HG03064 (cell line): Measurements from ENCODE around the gene PTPRN2.
"Not testable (repeated sequence)": the region's sequence is repeated elsewhere in the genome, so short reads cannot be mapped to it uniquely, and the experiment has no call there.

Experiments used
- ATAC-seq: cut with Tn5 transposase; IDR thresholded peaks from one replicate; pipeline ENCODE4 v1.9.1; 2021; ENCODE audit warnings: low read depth; ENCODE audit not compliant: unreplicated experiment

PTPRN2 gene

DNA sequence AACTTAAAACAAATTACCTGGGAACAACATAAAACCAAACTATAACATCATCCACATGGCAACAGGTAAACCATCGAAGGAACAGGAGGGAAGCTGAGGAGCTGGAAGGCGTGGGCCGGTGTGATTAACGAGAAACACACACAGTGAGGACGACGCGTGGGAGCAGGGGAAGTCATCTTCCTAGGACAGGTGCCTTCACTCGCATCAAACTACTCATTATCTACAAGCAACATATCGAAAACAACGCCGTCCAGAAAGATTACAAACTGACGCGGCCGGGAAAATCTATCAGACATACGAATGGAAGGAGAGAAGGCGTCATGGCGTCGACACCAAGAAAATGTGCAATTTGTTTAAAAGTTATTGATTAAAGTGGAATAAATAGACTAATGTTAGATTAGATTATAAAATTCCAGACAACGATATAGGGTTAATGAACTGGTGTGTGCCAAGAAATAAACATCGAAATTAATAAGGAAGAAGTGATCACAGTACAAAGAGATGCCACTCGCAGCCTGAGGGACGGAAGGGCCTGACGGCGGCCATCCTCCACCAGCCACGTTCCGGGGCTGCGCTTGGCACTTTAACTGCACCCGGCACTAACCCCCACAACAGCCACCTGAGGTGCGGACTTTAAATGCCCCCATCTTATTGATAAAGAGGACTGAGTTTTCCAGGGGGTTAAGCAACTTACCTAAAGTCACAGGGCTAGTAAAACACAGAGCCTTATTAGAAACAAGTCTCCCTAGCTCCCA lies 669.1 kb downstream of the PTPRN2 start:
- ATAC-seq = no peak

DNA sequence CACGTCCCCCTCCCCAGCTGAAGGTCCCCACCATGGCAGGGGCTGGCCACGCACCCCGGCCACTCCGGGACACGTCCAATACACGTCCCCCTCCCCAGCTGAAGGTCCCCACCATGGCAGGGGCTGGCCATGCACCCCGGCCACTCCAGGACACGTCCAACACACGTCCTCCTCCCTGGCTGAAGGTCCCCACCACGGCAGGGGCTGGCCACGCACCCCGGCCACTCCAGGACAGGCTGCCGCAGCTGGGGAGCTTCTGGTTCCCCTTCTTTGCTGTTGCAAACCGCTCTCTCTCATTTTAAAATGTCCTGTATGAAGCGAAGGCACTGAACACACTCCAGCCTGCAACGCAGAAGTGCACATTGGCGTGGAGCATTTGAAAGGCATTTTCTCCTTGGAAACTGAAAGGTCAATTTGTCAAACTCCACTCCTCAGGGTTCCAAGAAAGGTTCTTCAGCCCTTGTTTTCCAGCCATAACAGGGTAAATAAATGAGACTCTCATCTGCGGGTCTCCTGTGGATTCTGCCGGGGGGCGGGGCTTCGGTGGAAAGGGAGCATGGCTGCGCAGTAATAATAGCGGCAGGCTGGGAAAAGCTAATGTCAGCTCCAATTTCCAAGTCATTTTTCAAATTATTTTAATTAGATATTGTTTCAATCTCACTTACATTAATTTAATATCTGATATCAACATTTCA lies 670.5 kb downstream of the PTPRN2 start:
- no peak for ATAC-seq

DNA sequence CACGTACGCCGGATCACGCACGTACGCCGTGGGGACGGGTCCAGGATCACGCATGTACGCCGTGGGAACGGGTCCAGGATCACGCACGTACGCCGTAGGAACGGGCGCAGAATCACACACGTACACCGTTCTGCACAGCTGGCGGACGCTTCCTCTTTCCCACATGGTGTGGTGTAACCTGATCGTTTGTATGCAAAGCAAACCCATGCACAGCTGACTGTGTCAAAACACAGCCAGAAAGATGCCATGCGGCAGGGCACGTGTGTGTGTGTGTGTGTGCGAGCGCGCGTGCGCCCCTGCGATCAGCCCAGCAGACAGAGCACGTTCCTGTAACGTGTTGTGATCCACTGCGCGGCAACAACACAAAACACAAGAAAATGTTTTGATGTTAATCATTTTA lies 677.2 kb downstream of the PTPRN2 start:
- ATAC-seq = no peak

DNA sequence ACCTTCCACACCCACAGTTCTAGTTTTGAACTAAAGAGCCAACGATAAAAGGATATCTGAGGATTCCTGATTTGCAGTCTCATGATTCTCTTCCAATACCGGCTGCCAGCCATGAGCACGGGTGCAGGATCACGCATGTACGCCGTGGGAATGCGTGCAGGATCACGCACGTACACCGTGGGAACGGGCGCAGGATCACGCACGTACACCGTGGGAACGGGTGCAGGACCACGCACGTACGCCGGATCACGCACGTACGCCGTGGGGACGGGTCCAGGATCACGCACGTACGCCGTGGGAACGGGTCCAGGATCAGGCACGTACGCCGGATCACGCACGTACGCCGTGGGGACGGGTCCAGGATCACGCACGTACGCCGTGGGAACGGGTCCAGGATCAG lies 677.6 kb downstream of the PTPRN2 start:
- ATAC-seq = not testable (repeated sequence)

DNA sequence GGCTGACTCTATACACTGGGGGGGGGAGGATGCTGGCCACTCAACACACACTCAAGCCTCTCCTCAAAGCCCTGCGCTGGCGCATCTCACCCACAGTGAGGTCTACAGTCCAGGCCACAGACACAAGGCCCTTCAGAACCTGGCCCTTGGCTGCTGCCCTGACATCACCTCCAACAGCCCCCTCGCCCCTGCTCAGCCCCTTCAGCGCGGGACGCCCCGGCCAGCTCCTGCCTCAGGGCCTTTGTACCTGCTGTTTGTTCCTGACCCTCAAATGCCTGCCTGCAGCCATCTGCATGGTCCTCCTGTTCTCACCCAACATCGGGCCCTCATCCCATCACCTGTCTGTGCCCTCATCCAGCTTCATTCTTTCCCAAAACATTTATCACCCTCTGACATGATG lies 678.3 kb downstream of the PTPRN2 start:
- ATAC-seq = no peak

DNA sequence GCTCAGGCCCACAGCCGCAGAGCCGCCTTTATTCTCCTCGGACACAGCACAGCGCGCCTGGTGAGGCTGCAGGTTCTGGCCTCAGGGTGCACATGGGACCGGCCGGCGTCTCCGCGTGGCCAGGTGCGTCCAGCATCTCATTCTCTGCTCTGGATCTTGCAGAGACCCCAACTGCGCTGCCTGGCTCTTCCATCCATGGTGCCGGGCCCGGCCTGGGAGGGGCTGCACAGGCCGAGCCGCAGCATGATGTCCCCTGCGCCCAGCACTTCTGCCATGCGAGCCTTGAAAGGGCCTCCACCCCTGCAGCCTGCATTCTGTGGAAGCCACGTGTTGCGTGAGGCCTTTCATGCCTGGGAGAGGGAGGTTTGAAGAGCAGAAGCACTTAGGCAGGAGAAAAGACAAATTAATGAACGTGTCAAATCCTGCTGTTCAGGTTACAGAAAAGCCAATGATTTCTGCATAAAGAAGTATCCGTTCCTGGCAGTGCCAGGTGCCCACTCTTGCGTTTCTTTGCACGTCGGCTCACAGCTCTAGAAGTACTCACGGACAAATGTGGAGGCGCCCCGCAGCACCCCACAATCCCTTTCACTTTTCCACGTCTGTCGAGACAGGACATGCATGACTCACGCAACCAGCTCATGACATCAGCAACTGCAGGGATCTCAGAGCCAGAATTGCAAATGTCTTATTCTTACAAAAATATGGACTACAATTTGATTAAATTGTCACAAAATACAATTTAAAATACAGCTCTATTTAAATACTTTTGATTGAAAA lies 679.4 kb downstream of the PTPRN2 start:
- ATAC-seq = no peak

DNA sequence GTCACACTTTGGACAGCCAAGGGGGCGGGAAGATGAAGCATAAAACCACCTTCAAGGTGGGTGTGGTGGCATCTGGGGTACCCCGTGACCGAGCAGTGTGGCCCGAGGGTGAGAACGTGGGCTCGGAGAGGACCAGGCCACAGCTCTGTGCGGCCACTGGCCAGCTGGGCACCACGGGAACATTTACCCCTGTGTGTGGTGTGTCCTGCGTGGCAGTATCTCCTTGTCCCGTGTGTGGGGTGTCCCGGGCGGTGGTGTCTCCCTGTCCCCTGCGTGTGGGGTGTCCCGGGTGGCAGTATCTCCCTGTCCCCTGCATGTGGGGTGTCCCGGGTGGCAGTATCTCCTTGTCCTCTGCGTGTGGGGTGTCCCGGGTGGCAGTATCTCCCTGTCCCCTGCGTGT lies 680.5 kb downstream of the PTPRN2 start:
- ATAC-seq = no peak

DNA sequence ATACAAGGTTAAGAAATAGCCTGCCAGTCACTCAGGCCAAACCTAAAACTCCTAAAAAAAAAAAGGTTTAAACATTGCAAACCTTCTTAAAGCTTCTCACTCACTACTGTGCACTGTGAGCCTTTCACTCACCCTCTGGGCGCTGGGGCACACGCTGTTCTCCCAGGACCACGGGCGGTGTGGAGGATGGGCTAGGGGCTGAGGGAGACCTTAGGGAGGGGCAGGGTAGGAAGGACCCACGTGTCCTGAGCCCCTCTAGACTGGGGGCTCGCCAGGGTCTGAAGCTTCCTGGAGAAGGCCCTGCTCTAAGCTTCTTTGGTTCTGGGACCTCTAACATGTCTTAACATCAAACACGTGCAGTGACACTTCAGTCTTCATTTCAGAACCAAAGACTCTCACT lies 681.0 kb downstream of the PTPRN2 start:
- ATAC-seq = no peak

DNA sequence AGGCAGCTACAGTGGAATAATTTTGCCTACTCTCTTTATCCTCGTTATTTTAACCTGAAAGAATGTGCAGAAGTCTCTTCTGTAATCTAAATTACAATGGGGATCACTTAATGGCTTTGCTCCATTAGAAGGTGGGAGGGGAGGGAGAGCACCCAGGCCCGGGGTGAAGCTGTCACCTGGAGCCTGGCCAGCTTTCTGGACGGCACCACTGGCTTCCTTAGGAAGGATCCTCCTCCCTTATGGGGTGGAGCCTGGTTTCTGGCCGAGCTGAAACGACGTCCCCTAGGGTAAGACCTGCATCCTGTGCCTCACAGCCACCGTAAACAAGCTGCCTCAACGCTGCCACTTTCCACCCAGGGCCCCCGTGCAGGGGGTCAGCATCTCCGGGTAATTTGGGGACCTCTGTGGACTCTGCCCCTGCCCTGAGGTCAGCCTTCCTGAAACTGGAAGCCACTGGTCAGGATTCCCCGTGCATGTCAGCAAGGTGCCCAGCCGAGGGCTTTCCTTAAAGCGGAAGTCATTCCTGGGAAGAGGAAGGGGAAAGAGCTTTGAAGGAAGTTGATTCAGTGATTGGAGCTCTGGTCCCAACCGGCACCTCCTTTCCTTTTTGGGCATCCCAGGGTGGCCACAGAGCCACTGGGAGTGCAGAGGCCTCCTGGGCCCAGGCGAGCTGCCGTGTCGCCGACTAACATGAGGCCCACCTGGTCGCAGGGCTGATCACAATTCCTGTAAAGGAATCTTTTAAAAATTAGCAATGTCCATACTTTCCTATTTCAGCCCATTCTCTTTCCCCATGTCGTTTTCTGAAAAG lies 681.8 kb downstream of the PTPRN2 start:
- ATAC-seq = no peak

DNA sequence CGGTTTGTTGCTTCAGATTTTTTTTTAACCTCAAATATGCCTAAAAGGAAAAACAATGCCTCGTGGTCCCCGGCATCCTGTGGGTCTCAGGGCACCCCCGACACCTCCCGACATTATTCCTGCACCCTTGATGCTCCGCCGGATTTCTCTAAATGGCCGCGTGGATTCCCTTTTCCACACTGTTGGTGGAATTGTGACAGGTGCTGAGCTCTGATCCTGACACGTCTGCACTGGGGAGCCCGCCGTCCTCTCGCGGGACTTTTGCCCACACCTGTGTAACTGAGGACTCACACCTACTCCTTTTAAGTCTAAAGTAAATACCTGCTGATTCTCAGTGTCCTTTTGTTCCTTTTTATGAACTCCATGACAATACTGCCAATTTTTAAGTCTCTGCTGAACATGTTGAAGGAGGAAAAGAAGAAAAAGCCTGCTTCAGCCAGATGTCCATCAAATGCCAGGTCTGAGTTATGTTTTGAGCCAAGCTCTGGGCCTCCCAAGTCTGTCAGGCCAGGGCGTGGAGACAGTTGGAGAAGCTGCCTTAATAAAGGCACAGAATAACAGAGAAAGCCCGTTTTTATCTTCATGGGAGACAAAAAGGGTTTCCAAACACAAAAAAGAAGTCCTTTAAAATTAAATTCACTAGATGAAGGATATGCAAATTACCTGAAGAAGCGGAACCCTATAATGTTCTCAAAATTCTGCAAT lies 682.6 kb downstream of the PTPRN2 start:
- ATAC-seq = no peak

DNA sequence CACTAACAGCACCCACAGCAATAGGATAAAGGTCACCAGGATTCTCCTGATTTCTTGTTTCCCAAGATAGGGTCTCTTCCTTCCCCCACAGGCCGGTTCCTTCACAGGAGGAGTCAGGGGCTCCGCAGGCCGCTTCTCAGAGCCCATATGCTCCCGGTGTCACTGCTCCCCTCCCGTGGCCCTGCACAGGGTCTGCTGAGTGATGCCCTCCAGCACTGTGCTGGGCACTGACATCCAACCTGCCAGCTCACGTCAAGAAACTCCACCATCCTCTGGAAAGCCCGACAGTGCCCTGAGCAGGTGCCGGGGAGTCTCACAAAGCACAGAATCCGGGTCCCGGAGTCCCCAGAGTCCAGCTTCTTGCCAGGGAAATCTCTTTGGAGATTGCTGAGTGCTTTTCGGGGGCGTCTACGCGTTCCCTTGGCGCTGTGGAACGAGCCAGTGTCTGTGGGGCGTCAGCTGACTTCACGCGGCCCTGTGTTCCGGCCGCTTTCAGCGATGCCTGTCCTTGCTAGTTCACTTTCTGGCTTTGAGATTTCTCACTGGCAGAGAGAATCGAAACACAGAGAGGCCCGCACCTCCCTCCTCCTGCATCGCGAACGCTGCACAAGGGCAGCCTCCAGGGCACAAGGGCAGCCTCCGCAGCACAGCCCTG lies 683.3 kb downstream of the PTPRN2 start:
- no peak for ATAC-seq

DNA sequence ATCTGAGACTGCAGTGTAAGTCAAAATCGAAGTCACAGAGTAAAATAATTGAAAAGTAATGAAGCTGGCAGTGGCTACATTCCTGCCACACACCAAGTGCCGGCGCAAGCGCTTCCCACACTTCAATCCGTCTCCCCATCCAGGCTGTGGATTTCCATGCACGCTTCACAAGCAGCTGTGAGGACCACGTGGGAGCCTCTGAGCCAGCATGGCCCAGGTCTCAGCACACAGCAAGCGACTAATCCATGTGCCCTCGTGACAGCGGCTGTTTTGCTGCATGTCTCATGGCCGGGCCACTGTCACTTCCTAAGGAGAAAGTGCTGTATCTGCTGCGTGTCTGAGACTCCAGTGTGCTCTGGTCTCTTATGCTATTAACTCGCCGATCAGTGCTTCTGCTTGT lies 683.9 kb downstream of the PTPRN2 start:
- ATAC-seq = no peak

DNA sequence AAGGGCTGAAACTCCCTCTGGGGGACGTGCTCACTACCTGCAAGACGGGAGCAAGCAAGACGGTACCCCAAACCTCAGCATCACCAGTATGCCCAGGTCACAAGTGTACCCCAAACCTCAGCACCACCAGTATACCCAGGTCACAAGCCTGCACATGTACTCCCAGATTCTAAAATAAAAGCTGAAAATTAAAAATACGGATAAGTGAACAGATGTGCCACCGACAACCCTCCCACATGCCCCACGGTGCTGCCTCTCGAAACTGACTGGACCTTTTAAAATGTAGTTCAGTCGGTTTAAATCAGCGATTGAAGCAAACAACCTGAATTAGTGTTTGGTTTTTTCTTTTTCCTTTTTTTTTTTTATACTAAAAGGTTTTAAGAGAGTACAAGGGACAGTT lies 684.3 kb downstream of the PTPRN2 start:
- ATAC-seq = no peak

DNA sequence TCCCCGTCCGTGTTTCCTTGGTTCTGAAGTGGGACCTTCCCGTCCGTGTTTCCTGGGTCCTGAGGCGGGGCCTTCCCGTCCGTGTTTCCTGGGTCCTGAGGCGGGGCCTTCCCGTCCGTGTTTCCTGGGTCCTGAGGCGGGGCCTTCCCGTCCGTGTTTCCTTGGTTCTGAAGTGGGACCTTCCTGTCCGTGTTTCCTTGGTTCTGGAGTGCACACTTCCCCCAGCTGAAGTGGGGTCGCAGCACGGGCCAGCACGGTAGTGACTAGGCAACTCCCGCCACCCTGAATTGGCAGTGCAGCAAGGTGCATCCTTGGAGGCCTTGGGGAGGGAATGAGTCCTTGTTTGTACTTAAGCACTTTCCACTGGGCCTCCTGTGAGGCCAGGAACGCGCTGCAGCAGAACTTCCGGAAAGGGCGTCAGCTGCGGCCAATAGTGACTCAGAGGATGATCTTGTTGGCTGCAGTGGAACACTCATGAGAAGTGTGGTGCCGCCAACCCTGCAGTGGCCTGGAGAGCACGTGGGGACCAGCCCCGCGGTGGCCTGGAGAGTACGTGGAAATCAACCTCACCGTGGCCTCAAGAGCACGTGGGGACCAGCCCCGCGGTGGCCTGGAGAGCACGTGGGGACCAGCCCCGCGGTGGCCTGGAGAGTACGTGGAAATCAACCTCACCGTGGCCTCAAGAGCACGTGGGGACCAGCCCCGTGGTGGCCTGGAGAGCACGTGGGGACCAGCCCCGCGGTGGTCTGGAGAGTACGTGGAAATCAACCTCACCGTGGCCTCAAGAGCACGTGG lies 685.6 kb downstream of the PTPRN2 start:
- not testable (repeated sequence) for ATAC-seq

DNA sequence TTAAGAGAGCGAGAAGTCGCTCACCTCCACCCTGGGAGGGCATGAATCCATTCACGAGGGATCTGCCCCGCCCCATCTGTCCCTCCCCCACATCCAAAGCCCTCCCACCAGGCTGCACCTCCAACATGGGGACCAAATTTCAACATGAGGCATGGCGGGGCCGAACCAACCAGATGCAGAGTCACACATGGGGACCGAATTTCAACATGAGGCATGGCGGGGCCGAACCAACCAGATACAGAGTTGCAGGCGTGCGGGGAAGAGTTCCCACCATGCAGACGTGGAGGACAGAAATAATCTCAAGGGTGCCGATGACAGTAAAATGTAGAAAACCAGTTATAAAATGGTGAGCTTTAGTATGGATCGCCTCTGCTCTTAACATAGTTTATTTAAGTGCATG lies 686.5 kb downstream of the PTPRN2 start:
- no peak for ATAC-seq

DNA sequence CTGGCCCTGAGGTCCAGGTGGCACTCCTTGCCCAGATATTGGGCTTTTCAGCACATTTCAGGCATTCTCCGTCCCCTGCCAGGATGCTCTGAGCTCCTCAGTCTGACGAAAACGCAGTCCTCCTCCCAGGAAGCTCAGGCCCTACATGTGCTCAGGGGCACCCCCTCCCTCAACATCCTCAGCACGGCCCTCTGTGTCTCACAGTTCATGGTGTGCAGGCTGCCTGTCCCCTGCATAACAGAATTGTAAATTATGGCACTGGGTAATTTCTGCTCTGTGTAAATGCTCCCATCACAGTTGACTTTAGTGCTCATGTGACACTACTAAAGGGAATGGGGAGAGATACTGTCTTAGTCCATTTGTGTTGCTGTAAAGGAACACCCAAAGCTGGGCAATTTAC lies 687.1 kb downstream of the PTPRN2 start:
- no peak for ATAC-seq

DNA sequence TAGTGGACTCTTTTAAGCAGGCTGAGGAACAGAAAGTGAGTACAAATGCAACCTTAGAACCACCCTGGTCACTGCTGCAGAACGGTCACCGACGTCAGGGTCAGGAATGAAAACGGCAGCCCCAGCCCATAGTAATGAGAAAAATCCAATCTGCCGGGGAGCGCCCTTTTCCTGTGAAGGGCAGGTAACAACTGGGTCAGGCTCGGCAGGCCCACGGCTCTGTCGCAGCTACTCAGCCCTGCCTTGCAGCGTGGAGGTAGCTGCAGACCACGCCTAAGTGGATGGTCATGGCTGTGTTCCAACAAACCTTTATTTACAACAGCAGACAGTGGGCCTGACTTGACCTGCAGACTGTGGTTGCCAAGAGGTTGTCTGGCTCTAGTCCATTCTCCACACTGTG lies 687.6 kb downstream of the PTPRN2 start:
- no peak for ATAC-seq

DNA sequence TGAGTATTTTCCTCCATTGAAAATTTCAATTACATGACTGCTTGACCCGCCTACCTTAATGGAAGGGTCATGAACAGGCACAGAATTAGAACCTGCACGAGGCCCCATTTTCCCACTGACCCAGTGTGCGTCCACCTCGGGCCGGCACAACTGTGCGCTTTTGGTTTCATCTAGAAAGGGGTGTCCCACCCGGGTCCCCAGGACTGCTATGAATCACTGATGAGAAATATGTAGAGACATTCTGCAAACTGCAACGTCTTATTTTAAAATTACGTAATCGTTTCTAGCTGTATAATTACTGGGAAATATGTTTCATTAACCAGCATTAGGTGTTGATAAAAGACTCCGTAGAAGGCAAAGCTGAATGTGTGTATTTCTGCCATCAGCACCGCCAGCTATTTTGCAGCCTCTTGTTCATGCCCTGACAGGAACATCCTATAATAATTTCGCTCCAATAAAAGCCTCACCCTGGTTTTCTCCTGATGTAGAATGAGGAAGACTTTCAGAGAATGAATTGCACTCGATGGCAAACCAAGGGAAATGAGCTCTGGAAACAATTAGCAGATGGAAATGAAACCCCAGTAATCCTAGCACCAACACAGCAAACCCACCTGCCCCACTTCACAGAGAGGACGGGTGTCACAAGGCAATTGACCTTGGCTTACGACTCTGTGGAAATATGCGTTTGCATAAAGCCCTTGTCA lies 688.7 kb downstream of the PTPRN2 start:
- ATAC-seq = no peak
